ENCODE data around the gene RFX6. TPM values are rescaled to one million over a fixed set of nuclear protein-coding genes. Genes with fewer than 3 reads are reported as not detected.

RFX6 gene
- total and polyA plus RNA-seq, 7 donors = 0.16 to 1.8 (median 0.46) TPM; not detected in 4

DNA sequence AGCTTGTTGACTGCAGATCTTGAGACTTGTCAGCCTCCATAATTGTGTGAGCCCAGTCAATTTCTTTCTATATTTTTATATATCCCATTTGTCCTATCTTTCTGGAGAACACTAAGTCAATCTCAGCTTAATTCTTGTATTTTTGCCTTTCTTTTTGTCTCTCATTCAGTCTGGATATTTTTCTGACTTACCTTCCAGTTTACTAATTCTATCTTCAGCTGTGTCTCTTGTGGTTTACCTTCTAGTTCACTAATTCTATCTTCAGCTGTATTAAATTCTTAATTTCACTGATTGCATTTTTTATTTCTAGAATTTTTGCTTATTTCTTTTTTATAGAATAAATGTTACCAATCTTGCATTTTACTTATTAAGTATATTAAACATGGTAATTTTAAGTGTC is 17.8 kb upstream of the RFX6 start:
- Histone ChIP-seq H3K9me3 (peaks cover 0 to 6% (median 4%) of the 10 kb centered on the region in 4 donors), H3K36me3 (no peaks in the 10 kb centered on the region), H3K4me3 (no peak overlapping the region), H3K27me3 (no peaks in the 10 kb centered on the region), H3K4me1 (no peaks in the 10 kb centered on the region), H3K27ac (no peak overlapping the region)
- intact Hi-C loops (cut with DNase I) = no loop called here
- TF ChIP-seq CTCF (IDR thresholded peaks at IDR 0.05) (no peak), POLR2A (IDR thresholded peaks at IDR 0.05) (no peak), POLR2AphosphoS5 (IDR thresholded peaks at IDR 0.05) (no peak)
- DNase-seq = no peak

- Histone ChIP-seq H3K4me1 (no peaks in the 10 kb centered on the region), H3K9me3 (peaks cover 0 to 4% (median 0%) of the 10 kb centered on the region in 4 donors), H3K36me3 (no peaks in the 10 kb centered on the region), H3K27ac (no peak overlapping the region), H3K27me3 (no peaks in the 10 kb centered on the region), H3K4me3 (no peak overlapping the region)
- no peak for DNase-seq
- 86 to 89% methylated on average over 3 of the region's 3 CpGs for WGBS, 2 donors
- TF ChIP-seq EP300 (IDR thresholded peaks at IDR 0.05) (no peak), POLR2A (IDR thresholded peaks at IDR 0.05) (no peak), CTCF (IDR thresholded peaks at IDR 0.05) (no peak), POLR2AphosphoS5 (IDR thresholded peaks at IDR 0.05) (no peak)
- intact Hi-C loops (cut with DNase I) = no loop called here
These were observed 10.7 kb upstream of the RFX6 start for GRCh38 chr6:116866281-116866871.

DNA sequence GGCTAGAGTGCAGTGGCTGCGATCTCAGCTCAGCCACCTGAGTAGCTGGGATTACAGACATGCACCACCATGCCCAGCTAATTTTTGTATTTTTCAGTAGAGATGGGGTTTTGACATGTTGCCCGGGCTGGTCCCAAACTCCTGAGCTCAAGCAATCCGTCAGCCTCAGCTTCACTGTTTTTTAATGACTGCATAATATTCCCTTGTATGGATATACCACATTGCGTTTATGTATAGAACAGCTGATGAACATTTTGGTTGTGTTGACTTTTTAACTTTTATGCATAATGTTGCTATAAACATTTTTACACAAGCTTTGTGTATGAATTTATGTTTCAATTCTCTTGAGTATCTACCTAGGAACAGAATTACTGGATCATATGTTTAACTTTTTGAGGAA is 4.3 kb upstream of the RFX6 start:
- H3K4me1 ChIP-seq = peaks cover 0 to 15% (median 14%) of the 10 kb centered on the region in 4 donors
- intact Hi-C loops (cut with DNase I) = no loop called here
- no peak for TF ChIP-seq POLR2A (IDR thresholded peaks at IDR 0.05)
- no peak for TF ChIP-seq CTCF (IDR thresholded peaks at IDR 0.05)
- TF ChIP-seq POLR2AphosphoS5 (IDR thresholded peaks at IDR 0.05) = no peak
- no peak for TF ChIP-seq EP300 (IDR thresholded peaks at IDR 0.05)
- no peaks in the 10 kb centered on the region for H3K36me3 ChIP-seq
- H3K27ac ChIP-seq = no peak overlapping the region
- peaks cover 9 to 38% (median 17%) of the 10 kb centered on the region in 3 donors for H3K27me3 ChIP-seq
- WGBS, 2 donors = 91 to 95% methylated on average over 4 of the region's 4 CpGs
- no peak overlapping the region for H3K4me3 ChIP-seq
- no peak for DNase-seq
- peaks cover 0 to 4% (median 0%) of the 10 kb centered on the region in 4 donors for H3K9me3 ChIP-seq

GRCh38 chr6:116876107-116876506 is 935 bp upstream of the RFX6 start:
- peak overlapping the region in 1 of 4 donors; percentile 40 for H3K4me3 ChIP-seq
- intact Hi-C loops (cut with DNase I) = no loop called here

DNA sequence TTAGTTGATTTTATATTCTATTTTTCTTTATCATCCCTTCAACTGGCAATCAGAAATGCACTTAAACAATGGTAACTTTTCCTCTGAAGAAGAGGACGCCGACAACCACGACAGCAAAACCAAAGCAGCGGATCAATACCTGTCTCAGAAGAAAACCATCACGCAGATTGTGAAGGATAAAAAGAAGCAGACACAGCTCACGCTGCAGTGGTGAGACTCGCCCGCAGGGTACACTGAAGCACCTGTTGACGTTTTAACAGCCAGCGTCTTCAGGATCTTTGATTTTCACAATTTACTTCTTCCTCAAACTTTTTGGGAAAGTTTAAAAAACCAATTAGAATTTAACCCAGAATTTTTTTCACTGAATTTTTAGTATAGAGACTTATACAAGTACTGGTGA is 701 bp downstream of the RFX6 start:
- intact Hi-C loops (cut with DNase I) = no loop called here
- TF ChIP-seq EP300 (IDR thresholded peaks at IDR 0.05) = no peak
- TF ChIP-seq POLR2A (IDR thresholded peaks at IDR 0.05) = no peak
- no peak for TF ChIP-seq POLR2AphosphoS5 (IDR thresholded peaks at IDR 0.05)
- TF ChIP-seq CTCF (IDR thresholded peaks at IDR 0.05) = no peak

More at GRCh38 chr6:116876107-116876506, 935 bp upstream of the RFX6 start:
- Histone ChIP-seq H3K36me3 (no peaks in the 10 kb centered on the region), H3K4me1 (peaks cover 0 to 15% (median 14%) of the 10 kb centered on the region in 4 donors), H3K9me3 (no peaks in the 10 kb centered on the region), H3K27ac (no peak overlapping the region), H3K27me3 (peaks cover 9 to 43% (median 18%) of the 10 kb centered on the region in 3 donors)
- TF ChIP-seq POLR2A (IDR thresholded peaks at IDR 0.05) = no peak
- DNase-seq = no peak
- 28 to 34% methylated on average over 8 of the region's 8 CpGs for WGBS, 2 donors

More for the DNA sequence above, 701 bp downstream of the RFX6 start:
- H3K9me3 ChIP-seq = no peaks in the 10 kb centered on the region
- H3K36me3 ChIP-seq = no peaks in the 10 kb centered on the region
- peaks cover 0 to 15% (median 14%) of the 10 kb centered on the region in 4 donors for H3K4me1 ChIP-seq
- DNase-seq = no peak
- 3 to 7% methylated on average over 10 of the region's 10 CpGs for WGBS, 2 donors
- H3K27me3 ChIP-seq = peaks cover 9 to 40% (median 18%) of the 10 kb centered on the region in 3 donors
- H3K4me3 ChIP-seq = no peak overlapping the region
- no peak overlapping the region for H3K27ac ChIP-seq
